AG09319 (cell line): ENCODE data around the gene ANKRD44.

ENCODE experiments used
- DNase-seq: peaks from one replicate; pipeline ENCODE4 v3.0.0-alpha.2; 2010; ENCODE audit warnings: low read depth; ENCODE audit errors: extremely low read depth
- TF ChIP-seq, protein P1 (sequence below): IDR thresholded peaks from 2 replicates; pipeline ENCODE4 v1.5.1; 2011; ENCODE audit warnings: low read depth, mild to moderate bottlenecking, inconsistent platforms, low read length, moderate library complexity

ANKRD44 gene

DNA sequence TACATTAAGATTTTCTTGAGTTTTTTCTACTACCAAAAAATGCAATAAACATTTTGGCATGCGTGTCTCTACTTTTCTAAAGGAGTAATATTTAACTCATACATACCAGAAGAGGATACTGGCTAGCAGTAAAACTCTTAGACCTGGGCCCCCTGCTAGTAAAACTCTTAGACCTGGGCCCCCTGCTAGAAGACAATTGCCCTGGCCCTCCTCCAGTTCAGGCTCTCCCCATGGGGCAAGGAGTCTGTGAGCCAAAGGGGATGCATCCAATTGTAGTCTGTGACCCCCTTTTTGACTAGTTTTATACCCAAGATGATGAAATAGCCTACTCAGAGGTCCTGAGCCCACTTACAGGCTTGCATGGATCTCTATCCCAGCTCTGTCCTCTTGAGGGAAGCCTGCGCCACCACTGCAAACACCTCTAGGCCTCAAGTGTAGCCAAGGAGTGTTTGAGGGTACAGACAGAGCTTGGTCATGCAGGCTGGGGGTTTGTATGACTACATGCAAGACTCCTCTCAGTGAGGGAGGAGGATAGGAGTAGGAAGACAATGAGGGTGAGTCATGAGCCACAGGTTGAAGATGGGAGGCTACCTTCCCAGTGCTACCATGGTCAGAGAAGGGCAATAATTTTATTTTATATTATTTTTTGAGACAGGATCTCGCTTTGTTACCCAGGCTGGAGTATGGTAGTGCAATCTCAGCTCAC lies 338.9 kb downstream of the ANKRD44 start:
- no peak for DNase-seq
- TF ChIP-seq, protein P1, sequence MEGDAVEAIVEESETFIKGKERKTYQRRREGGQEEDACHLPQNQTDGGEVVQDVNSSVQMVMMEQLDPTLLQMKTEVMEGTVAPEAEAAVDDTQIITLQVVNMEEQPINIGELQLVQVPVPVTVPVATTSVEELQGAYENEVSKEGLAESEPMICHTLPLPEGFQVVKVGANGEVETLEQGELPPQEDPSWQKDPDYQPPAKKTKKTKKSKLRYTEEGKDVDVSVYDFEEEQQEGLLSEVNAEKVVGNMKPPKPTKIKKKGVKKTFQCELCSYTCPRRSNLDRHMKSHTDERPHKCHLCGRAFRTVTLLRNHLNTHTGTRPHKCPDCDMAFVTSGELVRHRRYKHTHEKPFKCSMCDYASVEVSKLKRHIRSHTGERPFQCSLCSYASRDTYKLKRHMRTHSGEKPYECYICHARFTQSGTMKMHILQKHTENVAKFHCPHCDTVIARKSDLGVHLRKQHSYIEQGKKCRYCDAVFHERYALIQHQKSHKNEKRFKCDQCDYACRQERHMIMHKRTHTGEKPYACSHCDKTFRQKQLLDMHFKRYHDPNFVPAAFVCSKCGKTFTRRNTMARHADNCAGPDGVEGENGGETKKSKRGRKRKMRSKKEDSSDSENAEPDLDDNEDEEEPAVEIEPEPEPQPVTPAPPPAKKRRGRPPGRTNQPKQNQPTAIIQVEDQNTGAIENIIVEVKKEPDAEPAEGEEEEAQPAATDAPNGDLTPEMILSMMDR, result no peak

DNA sequence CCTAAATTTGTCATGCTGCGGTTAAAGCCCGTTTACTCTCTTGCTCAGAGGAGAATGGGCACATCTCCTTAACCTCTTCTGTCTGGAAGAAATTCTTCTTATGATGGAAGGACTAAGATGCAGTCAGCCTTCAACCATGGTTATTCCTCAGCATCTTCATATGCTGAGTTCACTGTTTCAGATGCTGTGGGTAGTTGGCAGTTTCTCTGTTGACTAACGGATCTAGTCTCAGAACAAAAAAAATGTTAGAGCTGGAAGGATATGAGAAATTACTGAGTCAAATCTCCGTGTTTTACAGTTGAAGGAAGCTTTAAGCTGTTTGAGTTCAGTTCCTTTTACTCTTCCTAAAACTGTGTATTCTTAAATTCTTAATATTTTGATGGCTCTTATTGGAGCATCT lies 340.5 kb downstream of the ANKRD44 start:
- TF ChIP-seq, protein P1, result no peak
- no peak for DNase-seq

DNA sequence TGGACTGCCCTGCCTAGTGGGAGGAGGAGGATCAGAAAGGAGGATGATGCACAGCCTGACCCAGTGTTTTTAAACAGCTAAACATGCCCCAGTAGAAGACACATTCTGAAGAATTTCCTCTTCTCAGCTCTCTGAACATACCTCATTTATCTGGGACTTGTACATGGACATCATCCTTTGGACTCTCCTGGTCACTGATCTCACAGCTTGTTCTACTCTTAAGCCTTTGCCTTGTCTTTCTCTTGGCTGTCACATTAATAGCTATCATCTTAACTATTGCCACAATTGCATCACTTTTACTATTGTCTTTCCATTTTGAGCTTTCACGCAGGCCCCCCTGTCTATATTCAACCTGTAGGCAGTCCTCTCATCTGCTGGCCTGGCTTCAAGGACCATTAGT lies 342.1 kb downstream of the ANKRD44 start:
- TF ChIP-seq, protein P1, result no peak
- DNase-seq, result no peak

DNA sequence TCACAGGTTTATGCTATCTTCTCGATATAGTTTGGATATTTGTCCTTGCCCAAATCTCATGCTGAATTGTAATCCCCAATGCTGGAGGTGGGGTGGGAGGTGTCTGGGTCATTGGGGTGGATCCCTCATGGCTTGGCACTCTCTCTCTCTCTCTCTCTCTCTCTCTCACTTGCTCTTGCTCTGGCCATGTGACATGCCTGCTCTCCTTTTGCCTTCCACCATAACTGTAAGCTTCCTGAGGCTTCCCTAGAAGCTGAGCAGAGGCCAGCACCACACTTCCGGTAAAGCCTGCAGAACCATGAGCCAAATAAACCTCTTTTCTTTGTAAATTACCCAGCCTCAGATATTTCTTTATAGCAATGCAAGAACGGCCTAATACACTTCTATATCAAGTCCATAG lies 342.8 kb downstream of the ANKRD44 start:
- TF ChIP-seq, protein P1, result no peak
- no peak for DNase-seq

DNA sequence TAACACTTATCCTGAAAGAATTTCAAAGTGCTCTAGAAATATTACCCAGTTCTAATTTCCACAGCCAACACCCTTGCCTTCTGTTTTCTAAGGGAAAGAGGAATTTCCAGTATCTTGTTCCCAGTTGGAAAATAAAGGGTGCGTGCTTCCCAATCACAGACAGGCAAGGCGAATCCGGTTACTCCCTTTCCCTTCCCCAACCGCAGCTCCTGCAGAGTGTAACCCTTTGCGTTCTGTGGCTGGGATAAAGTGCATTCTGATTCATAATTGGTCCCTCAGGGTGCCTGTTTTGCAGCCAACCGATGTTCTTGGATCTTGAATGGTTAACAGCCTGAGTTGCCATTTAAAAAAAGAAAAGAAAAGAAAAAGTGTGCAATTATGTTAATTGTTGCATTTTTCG lies 343.5 kb downstream of the ANKRD44 start:
- TF ChIP-seq, protein P1, result no peak
- DNase-seq, result no peak

DNA sequence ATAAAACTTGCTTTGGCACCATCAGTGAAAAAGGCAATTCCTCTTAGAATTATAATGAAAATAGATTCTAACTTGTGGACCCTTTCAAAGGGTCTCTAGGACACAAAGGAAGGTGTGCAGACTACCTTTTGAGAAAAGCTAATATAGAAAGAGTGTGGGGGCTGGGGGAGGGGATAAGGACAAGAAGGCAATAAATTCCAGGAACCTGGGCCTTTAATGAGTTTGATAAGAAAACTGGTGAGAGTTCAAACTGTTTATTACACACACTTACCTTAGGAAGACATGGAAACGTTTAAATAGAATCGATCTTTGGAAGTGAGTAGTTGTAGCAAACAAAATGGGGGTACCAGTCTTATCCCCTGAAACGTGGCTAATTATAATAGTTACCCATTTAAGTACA lies 344.5 kb downstream of the ANKRD44 start:
- TF ChIP-seq, protein P1, result no peak
- no peak for DNase-seq

DNA sequence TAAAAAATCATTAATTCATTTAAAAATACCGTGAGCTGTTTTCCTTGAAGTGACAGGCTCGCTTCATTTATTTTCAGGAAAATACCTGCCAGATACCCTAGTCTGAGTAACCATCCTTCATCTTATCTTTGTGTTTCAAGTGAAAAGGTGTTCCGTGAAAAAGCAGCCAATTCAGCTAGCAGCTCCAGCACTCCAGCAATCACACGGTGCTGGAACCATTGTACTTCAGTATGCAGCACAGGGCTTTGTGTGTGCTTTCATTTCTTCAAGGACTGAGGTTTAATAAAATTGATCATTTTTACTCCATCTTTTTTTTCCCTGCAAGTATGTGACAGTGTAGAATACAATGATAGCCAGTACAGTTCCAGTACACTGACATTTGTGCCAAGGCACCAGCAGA lies 344.9 kb downstream of the ANKRD44 start:
- no peak for DNase-seq
- TF ChIP-seq, protein P1, result no peak
